ENCODE data around the gene MOB3B.

The MOB3B gene

GRCh38 chr9:27561685-27562084 is 32.1 kb upstream of the MOB3B start:
- TF ChIP-seq CTCF (conservative IDR thresholded peaks at IDR 0.05; ENCODE audit: low read depth) = no peak
- DNase-seq (ENCODE audit: low spot score) = no peak
- ChIA-PET CTCF (interaction anchor here (0.7 kb wide), 1 partner anchor 11 kb away, joined by 3 read pairs; no protein-coding TSS in a partner anchor), POLR2A (ENCODE audit: low non-redundant PET) (no interaction called here)
- no peak overlapping the region for H3K27ac ChIP-seq

- no peak overlapping the region for H3K27ac ChIP-seq
- ChIA-PET CTCF (no interaction called here), POLR2A (ENCODE audit: low non-redundant PET) (no interaction called here)
- TF ChIP-seq CTCF (conservative IDR thresholded peaks at IDR 0.05; ENCODE audit: low read depth) = no peak
- no peak for DNase-seq (ENCODE audit: low spot score)
Measured at GRCh38 chr9:27560457-27560856, 30.8 kb upstream of the MOB3B start.

- DNase-seq (ENCODE audit: low spot score) = no peak
- ChIA-PET POLR2A (ENCODE audit: low non-redundant PET) (no interaction called here), CTCF (interaction anchor here (0.7 kb wide), 1 partner anchor 463 kb away, joined by 3 read pairs; no protein-coding TSS in a partner anchor)
- TF ChIP-seq CTCF (conservative IDR thresholded peaks at IDR 0.05; ENCODE audit: low read depth) = no peak
- no peak overlapping the region for H3K27ac ChIP-seq
Measured at GRCh38 chr9:27558307-27558706, 28.7 kb upstream of the MOB3B start.

- CTCF ChIA-PET = no interaction called here
- H3K27ac ChIP-seq = no peak overlapping the region
- no peak for TF ChIP-seq CTCF (conservative IDR thresholded peaks at IDR 0.05; ENCODE audit: low read depth)
- no peak for DNase-seq (ENCODE audit: low spot score)
- POLR2A ChIA-PET (ENCODE audit: low non-redundant PET) = no interaction called here
Measured at GRCh38 chr9:27556470-27556869, 26.9 kb upstream of the MOB3B start.

- DNase-seq (ENCODE audit: low spot score) = no peak
- CTCF ChIA-PET = interaction anchor here (2.7 kb wide), 1 partner anchor 221 kb away, joined by 6 read pairs; no protein-coding TSS in a partner anchor
- POLR2A ChIA-PET (ENCODE audit: low non-redundant PET) = no interaction called here
- no peak for TF ChIP-seq CTCF (conservative IDR thresholded peaks at IDR 0.05; ENCODE audit: low read depth)
- no peak overlapping the region for H3K27ac ChIP-seq
Measured at GRCh38 chr9:27554712-27555111, 25.1 kb upstream of the MOB3B start.

- CTCF ChIA-PET = interaction anchor here (0.5 to 5.0 kb wide), 3 partner anchors 12 to 216 kb away, joined by 3 to 32 read pairs (median 4); no protein-coding TSS in a partner anchor
- POLR2A ChIA-PET (ENCODE audit: low non-redundant PET) = no interaction called here
- no peak for DNase-seq (ENCODE audit: low spot score)
- TF ChIP-seq CTCF (conservative IDR thresholded peaks at IDR 0.05; ENCODE audit: low read depth) = no peak
- H3K27ac ChIP-seq = no peak overlapping the region
Measured at GRCh38 chr9:27549196-27549755, 19.7 kb upstream of the MOB3B start.

Data from RWPE1 (cell line).